ENCODE data around the gene ZNF570.
A peak's percentile ranks its signal among the peaks of the same experiment; 100 is the strongest.

The ZNF570 gene

GRCh38 chr19:37468961-37469777 is at the start of gene ZNF570:
ZNF570 (plus strand) TSS chr19:37469356; CDS start chr19:37470355, 999 bp downstream.
- peak; percentile 86 for DNase-seq

GRCh38 chr19:37452500-37453245 is 16.5 kb upstream of the ZNF570 start:
- DNase-seq = no peak

DNA sequence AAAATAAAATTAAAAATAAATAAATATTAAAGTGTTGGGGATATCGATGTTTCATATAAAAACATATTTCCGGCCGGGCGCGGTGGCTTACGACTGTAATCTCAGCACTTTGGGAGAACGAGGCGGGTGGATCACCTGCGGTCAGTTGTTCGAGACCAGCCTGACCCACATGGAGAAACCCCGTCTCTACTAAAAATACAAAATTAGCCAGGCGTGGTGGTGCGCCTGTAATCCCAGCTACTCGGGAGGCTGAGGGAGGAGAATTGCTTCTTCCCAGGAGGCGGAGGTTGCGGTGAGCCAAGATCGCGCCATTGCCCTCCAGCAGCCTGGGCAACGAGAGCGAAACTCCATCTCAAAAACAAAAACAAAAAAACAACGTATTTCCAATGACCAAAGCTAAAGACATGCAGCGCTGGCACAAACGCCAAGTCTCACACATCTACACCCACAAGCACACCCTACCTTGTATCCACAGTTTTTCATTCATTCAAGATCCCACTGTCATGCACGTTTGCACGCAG is 2.8 kb upstream of the ZNF570 start:
- no peak for DNase-seq

GRCh38 chr19:37466798-37467607 is 2.2 kb upstream of the ZNF570 start, which contains the start of gene ZNF569:
ZNF569 (minus strand) TSS chr19:37467444; CDS start chr19:37444921, 22,523 bp downstream.
- DNase-seq = peak; percentile 86

- no peak for DNase-seq
Measured at GRCh38 chr19:37467608-37468090, 1.5 kb upstream of the ZNF570 start.

- DNase-seq = no peak
Measured at GRCh38 chr19:37470216-37470615, 1.1 kb downstream of the ZNF570 start.

- DNase-seq = no peak
Measured at GRCh38 chr19:37472165-37472564, 3.0 kb downstream of the ZNF570 start.

GRCh38 chr19:37484406-37485168 is 15.4 kb downstream of the ZNF570 start:
- DNase-seq = no peak

GRCh38 chr19:37492213-37492612 is 23.1 kb downstream of the ZNF570 start:
- DNase-seq = no peak

GRCh38 chr19:37505958-37506386 is 36.8 kb downstream of the ZNF570 start:
- no peak for DNase-seq

- peak; percentile 78 for DNase-seq
Measured at GRCh38 chr19:37506387-37507166, 37.4 kb downstream of the ZNF570 start, which contains the start of gene ZNF793. ZNF793 (plus strand) TSS chr19:37506939; CDS start chr19:37523440, 16,501 bp downstream.

GRCh38 chr19:37507167-37507464 is 38.0 kb downstream of the ZNF570 start:
- DNase-seq = no peak

- no peak for DNase-seq
Measured at GRCh38 chr19:37511186-37511585, 42.0 kb downstream of the ZNF570 start.

DNA sequence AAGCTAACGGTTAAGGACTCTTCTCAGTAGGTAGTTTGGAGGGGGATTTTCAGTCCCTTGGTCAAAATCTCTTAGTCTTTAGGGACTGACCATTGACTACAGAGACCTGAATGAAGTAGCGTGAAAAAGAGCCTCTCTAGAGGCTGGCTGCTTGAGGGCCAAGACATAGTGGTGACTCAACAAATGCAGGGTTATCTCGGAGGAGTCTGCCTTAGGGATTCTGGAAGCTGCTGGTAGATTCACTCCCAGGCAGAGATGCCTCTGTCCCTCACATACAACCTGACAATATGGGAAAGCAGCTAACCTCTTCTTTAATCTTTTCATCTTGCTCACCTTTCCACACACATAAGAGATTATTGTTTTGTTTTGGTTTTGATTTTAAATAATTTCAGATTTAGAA is 42.7 kb downstream of the ZNF570 start:
- DNase-seq = no peak

DNA sequence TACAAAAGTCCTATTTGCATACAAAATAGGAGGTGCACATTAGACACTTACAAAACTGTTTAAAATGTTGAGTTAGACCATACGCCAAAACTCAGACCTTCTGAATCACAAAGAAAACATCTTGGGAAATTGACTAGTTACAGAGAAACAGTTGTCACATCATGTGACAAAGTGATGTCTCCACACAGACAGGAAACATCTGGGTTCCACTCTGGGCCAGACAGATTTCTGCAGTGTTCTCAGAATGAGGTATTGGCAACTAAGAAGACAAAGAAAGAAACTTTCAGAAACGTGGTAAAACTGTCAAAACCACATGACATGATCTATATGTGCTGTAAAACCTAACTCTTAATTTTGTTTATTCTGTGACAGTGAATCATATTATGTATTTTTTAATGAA is 44.2 kb downstream of the ZNF570 start:
- DNase-seq = no peak

DNA sequence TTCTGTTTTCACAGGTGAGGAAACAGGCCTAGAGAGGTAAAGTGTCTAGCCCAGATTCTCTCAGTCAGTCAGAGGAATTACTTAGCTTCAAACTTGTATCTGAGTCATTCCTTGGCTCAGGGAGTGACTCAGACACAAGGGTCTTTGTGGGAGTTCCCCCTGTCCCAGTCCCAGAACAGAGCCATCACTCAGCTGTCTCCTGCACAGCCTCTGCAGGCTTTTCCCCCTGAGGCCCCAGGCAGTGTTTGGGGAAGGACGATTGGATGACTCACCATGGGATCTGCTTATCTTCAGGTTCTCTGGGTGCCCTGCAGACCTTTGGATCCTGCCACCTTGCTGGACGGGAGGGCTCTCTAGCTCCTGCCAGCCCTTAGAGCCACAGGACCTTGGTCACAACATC is 50.7 kb downstream of the ZNF570 start:
- DNase-seq = no peak

DNA sequence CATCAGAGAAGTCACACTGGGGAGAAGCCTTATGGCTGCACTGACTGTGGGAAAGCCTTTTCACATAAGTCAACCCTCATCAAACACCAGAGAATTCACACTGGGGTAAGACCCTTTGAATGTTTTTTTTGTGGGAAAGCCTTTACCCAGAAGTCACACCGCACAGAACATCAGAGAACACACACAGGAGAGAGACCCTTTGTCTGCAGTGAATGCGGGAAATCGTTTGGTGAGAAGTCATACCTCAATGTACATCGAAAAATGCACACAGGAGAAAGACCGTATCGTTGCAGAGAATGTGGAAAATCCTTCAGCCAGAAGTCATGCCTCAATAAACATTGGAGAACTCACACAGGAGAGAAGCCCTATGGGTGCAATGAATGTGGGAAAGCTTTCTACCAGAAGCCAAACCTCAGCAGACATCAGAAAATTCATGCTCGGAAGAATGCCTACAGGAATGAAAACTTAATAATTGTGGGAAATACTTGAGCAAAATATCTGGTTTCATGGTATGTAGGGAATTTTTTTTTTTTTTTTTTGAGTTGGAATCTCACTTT is 68.3 kb downstream of the ZNF570 start:
- no peak for DNase-seq
